Activated CD8-positive, alpha-beta memory T cell treated with anti-CD3 and anti-CD28 coated beads, Interleukin-2, amount 50 U/mL, for 4 hours (primary cell): ENCODE data around the gene MCRIP2.
"Not testable (repeated sequence)": the region's sequence is repeated elsewhere in the genome, so short reads cannot be mapped to it uniquely, and the experiment has no call there.

Experiments
- DNase-seq: peaks from one replicate; pipeline ENCODE4 v3.0.0-alpha.2; 2020

MCRIP2 gene

GRCh38 chr16:683396-684070 lies 41.9 kb downstream of the MCRIP2 start:
- DNase-seq = no peak

GRCh38 chr16:684071-684794 lies 42.6 kb downstream of the MCRIP2 start, which contains the start of gene JMJD8:
JMJD8 (minus strand) TSS chr16:684334; CDS start chr16:684319, 15 bp downstream.
- DNase-seq = peak; percentile 97

- no peak for DNase-seq
Measured at GRCh38 chr16:684961-685696, 43.5 kb downstream of the MCRIP2 start.

- DNase-seq = no peak
Measured at GRCh38 chr16:685967-686366, 44.3 kb downstream of the MCRIP2 start.

- no peak for DNase-seq
Measured at GRCh38 chr16:686459-687260, 45.0 kb downstream of the MCRIP2 start.

- no peak for DNase-seq
Measured at GRCh38 chr16:687499-687898, 45.9 kb downstream of the MCRIP2 start.

- no peak for DNase-seq
Measured at GRCh38 chr16:689175-689897, 47.7 kb downstream of the MCRIP2 start.

GRCh38 chr16:691242-691641 lies 49.6 kb downstream of the MCRIP2 start:
- not testable (repeated sequence) for DNase-seq

GRCh38 chr16:692356-693108 lies 50.9 kb downstream of the MCRIP2 start:
- DNase-seq = no peak

- no peak for DNase-seq
Measured at GRCh38 chr16:693364-693763, 51.7 kb downstream of the MCRIP2 start.

GRCh38 chr16:693766-694165 lies 52.1 kb downstream of the MCRIP2 start:
- peak; percentile 64 for DNase-seq

GRCh38 chr16:694187-694862 lies 52.7 kb downstream of the MCRIP2 start:
- DNase-seq = no peak

- DNase-seq = no peak
Measured at GRCh38 chr16:694863-695354, 53.3 kb downstream of the MCRIP2 start.

GRCh38 chr16:695355-696089 lies 53.9 kb downstream of the MCRIP2 start:
- DNase-seq = peak; percentile 70
